WI38 (cell line): ENCODE results near the gene CCRL2.
"Not testable (repeated sequence)": the region's sequence is repeated elsewhere in the genome, so short reads cannot be mapped to it uniquely, and the experiment has no call there.

Source experiments
- H3K4me3 ChIP-seq: 2 replicates; pipeline ENCODE4 v1.5.1; 2011; ENCODE audit warnings: low read depth, mild to moderate bottlenecking, control low read depth, low read length
- TF ChIP-seq, protein P1 (sequence below): IDR thresholded peaks from 2 replicates; pipeline ENCODE4 v1.5.1; 2012; ENCODE audit warnings: low read depth, mild to moderate bottlenecking, control low read depth, low read length

The CCRL2 gene

DNA sequence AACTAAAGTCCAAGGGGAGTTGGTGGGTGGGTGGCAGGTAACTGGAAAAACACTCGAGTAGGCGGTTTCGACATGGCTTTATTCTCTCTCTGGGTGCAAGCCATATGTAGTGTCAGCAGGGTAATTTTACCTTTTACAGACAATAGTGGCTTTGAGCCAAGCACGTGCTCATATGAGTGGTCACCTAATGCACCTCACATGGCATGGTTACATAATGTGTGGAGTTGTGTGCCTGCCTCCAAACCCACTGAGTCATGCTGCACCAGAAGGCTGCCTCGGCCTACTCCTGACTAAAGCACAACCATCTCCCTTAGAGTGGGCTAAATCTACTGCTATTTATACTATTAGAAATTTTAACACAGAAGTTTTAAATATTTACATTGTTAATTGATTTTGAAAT is 16.5 kb downstream of the CCRL2 start:
- TF ChIP-seq, protein P1, sequence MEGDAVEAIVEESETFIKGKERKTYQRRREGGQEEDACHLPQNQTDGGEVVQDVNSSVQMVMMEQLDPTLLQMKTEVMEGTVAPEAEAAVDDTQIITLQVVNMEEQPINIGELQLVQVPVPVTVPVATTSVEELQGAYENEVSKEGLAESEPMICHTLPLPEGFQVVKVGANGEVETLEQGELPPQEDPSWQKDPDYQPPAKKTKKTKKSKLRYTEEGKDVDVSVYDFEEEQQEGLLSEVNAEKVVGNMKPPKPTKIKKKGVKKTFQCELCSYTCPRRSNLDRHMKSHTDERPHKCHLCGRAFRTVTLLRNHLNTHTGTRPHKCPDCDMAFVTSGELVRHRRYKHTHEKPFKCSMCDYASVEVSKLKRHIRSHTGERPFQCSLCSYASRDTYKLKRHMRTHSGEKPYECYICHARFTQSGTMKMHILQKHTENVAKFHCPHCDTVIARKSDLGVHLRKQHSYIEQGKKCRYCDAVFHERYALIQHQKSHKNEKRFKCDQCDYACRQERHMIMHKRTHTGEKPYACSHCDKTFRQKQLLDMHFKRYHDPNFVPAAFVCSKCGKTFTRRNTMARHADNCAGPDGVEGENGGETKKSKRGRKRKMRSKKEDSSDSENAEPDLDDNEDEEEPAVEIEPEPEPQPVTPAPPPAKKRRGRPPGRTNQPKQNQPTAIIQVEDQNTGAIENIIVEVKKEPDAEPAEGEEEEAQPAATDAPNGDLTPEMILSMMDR, result no peak
- no peak overlapping the region for H3K4me3 ChIP-seq

DNA sequence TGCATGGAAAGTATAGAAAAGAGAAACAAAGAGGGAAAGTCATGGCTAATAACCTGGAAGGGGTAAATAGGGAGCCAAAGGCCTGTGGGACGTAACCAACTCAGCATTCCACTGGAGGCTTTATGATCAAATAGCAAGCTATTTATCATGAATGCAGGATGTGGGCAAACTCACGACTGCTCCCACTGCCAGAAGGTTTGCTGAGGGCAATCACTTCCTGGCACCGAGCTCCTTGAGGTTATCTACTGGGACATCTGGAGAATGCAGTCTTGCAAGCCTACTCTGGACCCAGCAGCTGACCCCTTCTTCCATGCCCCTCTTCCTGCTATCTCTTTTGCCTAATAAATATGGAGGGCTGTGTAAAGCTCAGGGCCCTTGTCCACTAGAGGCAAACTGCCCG is 19.4 kb downstream of the CCRL2 start:
- not testable (repeated sequence) for H3K4me3 ChIP-seq

DNA sequence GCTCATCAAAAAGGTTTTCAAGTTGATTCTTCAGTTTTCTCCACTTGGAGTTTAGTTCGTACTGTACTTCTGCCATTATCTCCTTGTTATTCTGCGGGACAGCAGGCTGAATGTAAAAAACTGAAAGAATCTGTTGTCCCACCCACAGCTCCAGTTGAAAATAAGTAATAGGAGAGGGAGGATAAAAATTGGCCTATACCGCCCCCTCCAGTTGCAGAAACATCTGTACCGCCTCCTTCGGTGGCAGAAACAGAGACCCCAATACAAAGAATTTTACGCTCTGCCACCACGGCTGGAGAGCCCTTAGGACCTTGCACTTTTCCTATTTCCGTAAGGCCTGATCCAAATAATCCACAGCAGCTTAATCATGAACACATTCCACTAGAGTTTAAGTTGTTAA is 20.3 kb downstream of the CCRL2 start:
- H3K4me3 ChIP-seq, result not testable (repeated sequence)

DNA sequence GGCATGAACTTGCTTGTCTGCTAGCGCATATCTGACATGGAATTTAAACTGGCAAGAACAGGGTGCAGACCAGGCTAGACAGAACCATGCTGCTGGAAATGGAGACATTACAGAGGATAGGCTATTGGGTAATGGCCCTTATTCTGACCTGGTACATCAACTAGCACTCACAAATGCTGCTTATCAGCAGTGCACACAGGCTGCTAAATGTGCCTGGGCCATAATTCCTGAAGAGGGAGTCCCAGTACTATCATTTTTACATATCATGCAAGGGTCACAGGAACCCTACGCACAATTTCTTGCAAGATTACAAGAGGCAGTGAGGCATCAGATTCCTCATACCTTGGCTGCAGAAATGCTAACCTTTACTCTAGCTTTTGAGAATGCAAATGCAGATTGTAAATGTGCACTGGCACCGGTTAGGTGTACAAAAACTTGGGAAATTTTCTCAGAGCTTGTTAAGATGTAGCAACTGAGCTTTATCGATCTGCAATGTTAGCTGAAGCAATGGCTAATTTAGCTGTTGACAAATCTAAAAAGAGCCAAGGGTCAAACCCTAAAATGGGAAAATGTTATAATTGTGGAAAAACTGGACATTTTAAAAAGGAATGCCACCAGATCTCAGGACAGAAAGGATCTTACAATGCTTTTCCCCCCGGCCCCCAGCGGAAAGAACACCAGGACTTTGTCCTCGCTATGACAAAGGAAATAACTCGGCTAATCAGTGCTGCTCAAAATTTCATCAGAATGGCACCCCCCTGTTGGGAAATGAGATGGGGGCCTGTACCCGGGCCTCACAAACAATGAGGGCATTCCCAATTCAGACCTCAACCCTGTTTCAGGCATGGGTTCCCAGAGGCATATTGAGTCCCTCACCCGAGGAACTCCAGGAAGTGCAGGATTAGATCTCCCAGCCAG is 21.1 kb downstream of the CCRL2 start:
- TF ChIP-seq, protein P1, result no peak
- H3K4me3 ChIP-seq, result no peak overlapping the region

DNA sequence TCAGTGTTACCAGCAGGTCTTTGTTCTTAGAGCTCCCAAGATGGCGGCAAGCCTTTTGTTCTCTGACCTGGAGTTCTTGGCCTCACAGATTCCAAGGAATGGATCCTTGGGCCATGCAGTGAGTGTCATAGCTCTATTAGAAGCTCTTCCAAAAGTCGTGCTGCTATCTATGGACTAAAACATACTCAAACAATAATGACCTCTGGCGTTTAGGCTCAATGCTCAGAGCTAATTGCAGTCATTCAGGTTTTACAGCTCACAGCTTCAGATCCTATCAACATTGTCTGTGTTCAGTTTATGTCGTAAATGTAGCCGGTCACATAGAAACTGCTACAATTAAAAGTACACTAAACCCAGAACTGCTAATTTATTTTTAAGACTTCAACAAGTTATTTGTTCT is 22.2 kb downstream of the CCRL2 start:
- TF ChIP-seq, protein P1, result no peak
- H3K4me3 ChIP-seq, result no peak overlapping the region

DNA sequence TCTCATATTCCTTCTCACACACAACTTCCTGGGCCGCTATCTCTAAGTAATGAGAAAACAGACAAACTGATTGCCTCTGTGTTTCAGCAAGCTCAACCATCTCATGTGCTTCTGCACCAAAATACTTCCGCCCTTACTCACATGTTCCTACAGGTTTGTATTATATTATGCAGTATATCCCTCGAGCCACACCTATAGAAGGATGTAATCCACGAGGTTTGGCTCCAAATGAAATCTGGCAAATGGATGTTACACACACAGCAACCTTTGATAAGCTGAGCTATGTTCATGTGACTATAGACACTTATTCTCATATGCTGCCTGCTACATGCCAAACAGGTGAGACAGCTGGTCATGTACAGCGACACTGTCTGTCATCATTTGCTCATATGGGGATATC is 22.6 kb downstream of the CCRL2 start:
- H3K4me3 ChIP-seq, result no peak overlapping the region
- TF ChIP-seq, protein P1, result no peak

DNA sequence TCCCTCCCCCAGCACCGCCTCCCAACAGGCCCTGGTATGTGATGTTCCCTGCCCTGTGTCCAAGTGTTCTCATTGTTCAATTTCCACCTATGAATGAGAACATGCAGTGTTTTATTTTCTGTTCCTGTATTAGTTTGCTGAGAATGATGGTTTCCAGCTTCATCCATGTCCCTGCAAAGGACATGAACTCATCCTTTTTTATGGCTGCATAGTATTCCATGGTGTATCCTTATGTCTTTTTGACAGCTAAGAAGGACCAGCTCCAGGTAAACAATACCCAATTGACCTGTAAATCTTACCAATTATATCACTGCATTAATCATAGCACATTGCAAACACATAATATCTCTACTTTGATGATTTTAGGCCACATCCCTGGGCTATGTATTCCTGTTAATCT is 23.8 kb downstream of the CCRL2 start:
- H3K4me3 ChIP-seq, result not testable (repeated sequence)

DNA sequence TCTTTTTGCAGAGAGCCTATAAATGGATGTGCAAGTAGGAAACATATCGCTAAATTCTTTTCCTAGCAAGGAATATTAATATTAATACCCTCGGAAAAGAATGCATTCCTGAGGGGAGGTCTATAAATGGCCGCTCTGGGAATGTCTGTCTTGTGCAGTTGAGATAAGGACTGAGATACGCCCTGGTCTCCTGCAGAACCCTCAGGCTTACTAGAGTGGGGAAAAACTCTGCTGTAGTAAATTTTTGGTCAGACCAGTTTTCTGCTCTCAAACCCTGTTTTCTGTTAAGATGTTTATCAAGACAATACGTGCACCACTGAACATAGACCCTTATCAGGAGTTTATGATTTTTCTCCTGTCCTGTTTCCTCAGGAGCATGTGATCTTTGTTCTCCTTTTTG is 24.8 kb downstream of the CCRL2 start:
- H3K4me3 ChIP-seq, result not testable (repeated sequence)

DNA sequence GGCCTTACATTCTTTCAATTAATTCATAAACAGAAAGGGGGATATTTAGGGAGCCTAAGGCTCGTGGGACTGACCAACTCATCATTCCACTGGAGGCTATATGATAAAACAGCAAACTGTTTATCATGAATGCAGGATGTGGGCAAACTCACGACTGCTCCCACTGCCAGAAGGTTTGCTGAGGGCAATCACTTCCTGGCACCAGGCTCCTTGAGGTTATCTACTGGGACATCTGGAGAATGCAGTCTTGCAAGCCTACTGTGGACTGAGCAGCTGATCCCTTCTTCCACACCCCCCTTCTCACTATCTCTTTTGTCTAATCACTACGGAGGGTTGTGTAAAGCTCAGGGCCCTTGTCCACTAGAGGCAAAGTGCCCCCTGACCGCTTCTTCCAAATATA is 26.1 kb downstream of the CCRL2 start:
- H3K4me3 ChIP-seq, result not testable (repeated sequence)

DNA sequence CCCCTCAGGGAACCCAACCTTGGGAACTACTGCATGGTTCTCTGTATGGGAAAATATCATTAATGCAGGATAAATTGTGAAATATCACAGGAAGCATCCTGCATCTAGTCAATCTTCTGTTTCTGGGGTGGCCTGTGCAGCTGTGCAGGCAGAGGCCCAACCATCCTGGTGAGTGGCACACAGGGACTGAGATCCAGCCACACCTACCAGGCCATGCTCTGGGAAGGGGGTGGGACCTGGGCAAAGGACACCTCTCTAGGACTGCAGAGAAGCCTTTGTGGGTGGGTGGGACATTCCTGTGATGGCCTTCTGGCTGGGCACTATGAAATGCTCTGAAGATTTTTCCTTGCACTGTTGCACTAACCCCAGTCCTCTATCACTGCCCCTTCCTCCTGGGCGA is 26.8 kb downstream of the CCRL2 start:
- no peak overlapping the region for H3K4me3 ChIP-seq
- TF ChIP-seq, protein P1, result no peak
